Naive B cell (primary cell): ENCODE data around the gene PIK3R5. TPM values are rescaled to one million over a fixed set of nuclear protein-coding genes. Genes with fewer than 3 reads are reported as not detected.

ENCODE experiments used
- polyA plus RNA-seq, 6 donors: library from polyadenylated mRNA; unstranded; fragments of 300-500 nt; fragmentation: Illumina TruSeq; gene quantifications; one replicate each; pipeline ENCODE4 v1.2.3, GENCODE V29; 2021; ENCODE audit warnings: low read depth in 6 of 6

PIK3R5 gene
- polyA plus RNA-seq, 6 donors from 2014 or later, result 9.7 to 24.8 (median 11.7) TPM

Other genes starting within 250 kb of the PIK3R5 start
- gene CCDC42, start 220.9 kb downstream of the PIK3R5 start, polyA plus RNA-seq, result under 1 TPM in 1 of 6 donors, not detected in 5; 0.34 TPM
- not detected for gene SPDYE4, start 207.2 kb downstream of the PIK3R5 start, polyA plus RNA-seq
- not detected for gene MFSD6L, start 166.3 kb downstream of the PIK3R5 start, polyA plus RNA-seq
- gene PIK3R6, start 98.0 kb downstream of the PIK3R5 start, polyA plus RNA-seq, result under 1 TPM in 2 of 6 donors, not detected in 4; 0.18 to 0.30 TPM
- gene NTN1, start 55.8 kb upstream of the PIK3R5 start, polyA plus RNA-seq, result under 1 TPM in 5 of 6 donors, not detected in 1; 0.04 to 0.09 (median 0.06) TPM